ENCODE results near the gene HYI. TPM values are rescaled to one million over a fixed set of nuclear protein-coding genes. Genes with fewer than 3 reads are reported as not detected.
"Not testable (repeated sequence)": the region's sequence is repeated elsewhere in the genome, so short reads cannot be mapped to it uniquely, and the experiment has no call there.

HYI gene
- total and polyA plus RNA-seq, 2 donors from 2014 or later: 50.5 to 91.2 TPM

GRCh38 chr1:43473463-43473862 is 19.7 kb upstream of the HYI start:
- H3K9me3 ChIP-seq (ENCODE audit: control insufficient read depth in 2 of 3, insufficient read depth in 1 of 3, low read length in 3 of 3): no peaks in the 10 kb centered on the region
- peaks cover 0 to 3% (median 0%) of the 10 kb centered on the region in 3 donors for H3K4me1 ChIP-seq (ENCODE audit: control insufficient read depth in 2 of 3, insufficient read depth in 2 of 3, low read depth in 1 of 3, low read length in 3 of 3)
- FAIRE-seq (no peak), DNase-seq (no peak)
- no peak for TF ChIP-seq CTCF (IDR thresholded peaks at IDR 0.05; ENCODE audit: borderline replicate concordance, extremely low read depth, insufficient read depth)
- no peaks in the 10 kb centered on the region for H3K27me3 ChIP-seq (ENCODE audit: control insufficient read depth, insufficient read depth, low read length)
- no peak overlapping the region for H3K27ac ChIP-seq (ENCODE audit: low read depth in 2 of 2, low read length in 2 of 2)
- no peaks in the 10 kb centered on the region for H3K36me3 ChIP-seq (ENCODE audit: control insufficient read depth in 2 of 3, insufficient read depth in 3 of 3, low read length in 3 of 3)
- H3K9ac ChIP-seq (ENCODE audit: low read length in 3 of 3): no peak overlapping the region
- intact Hi-C loops (cut with DNase I): no loop called here
- no peak overlapping the region for H3K4me3 ChIP-seq (ENCODE audit: low read length in 3 of 3)

GRCh38 chr1:43472463-43473151 is 18.9 kb upstream of the HYI start:
- H3K9ac ChIP-seq (ENCODE audit: low read length in 3 of 3): not testable (repeated sequence)

GRCh38 chr1:43472087-43472462 is 18.3 kb upstream of the HYI start:
- intact Hi-C loops (cut with DNase I): no loop called here
- Histone ChIP-seq H3K9ac (ENCODE audit: low read length in 3 of 3) (no peak overlapping the region), H3K36me3 (ENCODE audit: control insufficient read depth in 2 of 3, insufficient read depth in 3 of 3, low read length in 3 of 3) (no peaks in the 10 kb centered on the region), H3K27me3 (ENCODE audit: control insufficient read depth, insufficient read depth, low read length) (no peaks in the 10 kb centered on the region), H3K4me1 (ENCODE audit: control insufficient read depth in 2 of 3, insufficient read depth in 2 of 3, low read depth in 1 of 3, low read length in 3 of 3) (peaks cover 0 to 3% (median 0%) of the 10 kb centered on the region in 3 donors), H3K27ac (ENCODE audit: low read depth in 2 of 2, low read length in 2 of 2) (no peak overlapping the region), H3K4me3 (ENCODE audit: low read length in 3 of 3) (no peak overlapping the region), H3K9me3 (ENCODE audit: control insufficient read depth in 2 of 3, insufficient read depth in 1 of 3, low read length in 3 of 3) (no peaks in the 10 kb centered on the region)
- DNase-seq (no peak), FAIRE-seq (no peak)
- TF ChIP-seq CTCF (IDR thresholded peaks at IDR 0.05; ENCODE audit: borderline replicate concordance, extremely low read depth, insufficient read depth): no peak

More at GRCh38 chr1:43472463-43473151, 18.9 kb upstream of the HYI start:
- FAIRE-seq; intact Hi-C loops (cut with DNase I); H3K4me3 ChIP-seq (ENCODE audit: low read length in 3 of 3); H3K36me3 ChIP-seq (ENCODE audit: control insufficient read depth in 2 of 3, insufficient read depth in 3 of 3, low read length in 3 of 3); H3K27me3 ChIP-seq (ENCODE audit: control insufficient read depth, insufficient read depth, low read length); H3K4me1 ChIP-seq (ENCODE audit: control insufficient read depth in 2 of 3, insufficient read depth in 2 of 3, low read depth in 1 of 3, low read length in 3 of 3); H3K9me3 ChIP-seq (ENCODE audit: control insufficient read depth in 2 of 3, insufficient read depth in 1 of 3, low read length in 3 of 3); DNase-seq: not testable (repeated sequence)
- peak overlapping the region; percentile 24 to 32 for H3K27ac ChIP-seq (ENCODE audit: low read depth in 2 of 2, low read length in 2 of 2)

GRCh38 chr1:43469932-43470331 is 16.2 kb upstream of the HYI start:
- H3K4me3 ChIP-seq (ENCODE audit: low read length in 3 of 3): no peak overlapping the region
- intact Hi-C loops (cut with DNase I): no loop called here
- no peaks in the 10 kb centered on the region for H3K36me3 ChIP-seq (ENCODE audit: control insufficient read depth in 2 of 3, insufficient read depth in 3 of 3, low read length in 3 of 3)
- H3K27me3 ChIP-seq (ENCODE audit: control insufficient read depth, insufficient read depth, low read length): no peaks in the 10 kb centered on the region
- DNase-seq (no peak), FAIRE-seq (no peak)
- H3K27ac ChIP-seq (ENCODE audit: low read depth in 2 of 2, low read length in 2 of 2): no peak overlapping the region
- H3K9ac ChIP-seq (ENCODE audit: low read length in 3 of 3): no peak overlapping the region
- H3K9me3 ChIP-seq (ENCODE audit: control insufficient read depth in 2 of 3, insufficient read depth in 1 of 3, low read length in 3 of 3): no peaks in the 10 kb centered on the region
- TF ChIP-seq CTCF (IDR thresholded peaks at IDR 0.05; ENCODE audit: borderline replicate concordance, extremely low read depth, insufficient read depth): no peak
- H3K4me1 ChIP-seq (ENCODE audit: control insufficient read depth in 2 of 3, insufficient read depth in 2 of 3, low read depth in 1 of 3, low read length in 3 of 3): peaks cover 0 to 3% (median 0%) of the 10 kb centered on the region in 3 donors
